ENCODE results near the gene MYO1C.
A peak's percentile ranks its signal among the peaks of the same experiment; 100 is the strongest.
"Not testable (repeated sequence)": the region's sequence is repeated elsewhere in the genome, so short reads cannot be mapped to it uniquely, and the experiment has no call there.

MYO1C gene

DNA sequence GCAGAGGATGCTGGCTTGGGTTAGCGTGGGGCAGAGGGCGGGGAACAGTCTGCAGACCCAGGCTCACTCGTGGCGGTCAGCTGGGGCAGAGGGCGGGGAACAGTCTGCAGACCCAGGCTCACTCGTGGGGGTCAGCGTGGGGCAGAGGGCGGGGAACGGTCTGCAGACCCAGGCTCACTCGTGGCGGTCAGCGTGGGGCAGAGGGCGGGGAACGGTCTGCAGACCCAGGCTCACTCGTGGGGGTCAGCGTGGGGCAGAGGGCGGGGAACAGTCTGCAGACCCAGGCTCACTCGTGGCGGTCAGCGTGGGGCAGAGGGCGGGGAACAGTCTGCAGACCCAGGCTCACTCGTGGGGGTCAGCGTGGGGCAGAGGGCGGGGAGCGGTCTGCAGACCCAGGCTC lies 16.2 kb upstream of the MYO1C start:
- not testable (repeated sequence) for DNase-seq

- DNase-seq, result no peak
These were observed 14.3 kb upstream of the MYO1C start for GRCh38 chr17:1506649-1507267.

DNA sequence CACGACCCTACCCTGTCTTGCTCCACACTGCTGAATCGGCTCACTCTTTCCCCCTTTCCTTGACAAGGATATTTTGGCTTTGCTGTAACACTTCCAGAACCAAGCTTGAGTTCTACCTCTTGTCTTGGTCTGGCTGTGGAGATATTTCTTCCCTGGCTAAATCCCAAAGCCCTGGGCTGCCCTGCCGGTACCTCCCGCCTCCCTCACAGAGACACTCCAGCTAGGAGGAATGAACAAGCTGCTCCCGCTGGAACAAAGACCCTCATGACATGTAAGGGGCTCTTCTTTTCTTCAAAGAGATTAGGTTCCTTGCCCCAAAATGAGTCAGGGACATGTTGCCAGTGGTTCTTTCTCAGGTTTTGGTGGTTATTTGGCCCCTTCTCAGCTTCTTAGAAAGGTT lies 13.1 kb upstream of the MYO1C start:
- DNase-seq, result no peak

DNA sequence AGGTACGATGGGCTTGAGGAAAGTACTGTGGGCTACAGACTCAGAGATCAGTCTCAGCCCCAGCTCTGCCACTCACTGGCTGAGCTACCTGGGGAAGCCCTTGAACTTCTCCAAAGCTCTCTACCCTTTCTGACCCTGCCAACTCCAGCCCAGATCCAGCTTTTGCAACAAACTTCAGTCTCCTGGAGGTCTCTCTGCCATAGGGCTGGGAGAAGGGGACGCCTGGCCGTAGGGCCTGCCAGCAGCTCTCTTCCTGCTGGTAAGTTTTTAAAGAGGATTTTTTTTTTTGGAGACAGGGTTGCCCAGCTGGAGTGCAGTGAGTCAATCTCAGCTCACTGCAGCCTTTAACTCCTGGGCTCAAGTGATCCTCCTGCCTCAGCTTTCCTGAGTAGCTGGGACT lies 12.4 kb upstream of the MYO1C start:
- no peak for DNase-seq

DNA sequence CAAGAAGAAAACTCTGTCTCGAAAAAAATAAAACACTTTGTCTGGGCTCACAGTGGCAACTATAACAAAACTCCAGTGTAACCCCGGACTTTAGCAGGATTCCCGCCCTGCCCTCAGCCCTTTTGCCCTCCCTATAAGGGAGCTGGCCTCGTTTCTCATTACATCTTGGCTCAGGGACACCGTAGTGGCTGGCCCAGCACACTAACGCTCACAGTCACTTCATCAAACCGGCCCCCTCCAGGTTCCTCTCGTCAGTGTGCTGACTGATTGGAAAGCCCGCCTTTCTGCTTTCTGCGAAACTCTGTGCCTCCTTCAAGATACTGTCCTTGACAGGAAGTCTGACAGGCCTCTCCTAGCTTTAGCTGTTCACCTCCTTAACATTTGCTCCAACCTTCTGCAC lies 11.2 kb upstream of the MYO1C start:
- DNase-seq, result no peak

- no peak for DNase-seq
These were observed 6.4 kb upstream of the MYO1C start for GRCh38 chr17:1498869-1499268.

DNA sequence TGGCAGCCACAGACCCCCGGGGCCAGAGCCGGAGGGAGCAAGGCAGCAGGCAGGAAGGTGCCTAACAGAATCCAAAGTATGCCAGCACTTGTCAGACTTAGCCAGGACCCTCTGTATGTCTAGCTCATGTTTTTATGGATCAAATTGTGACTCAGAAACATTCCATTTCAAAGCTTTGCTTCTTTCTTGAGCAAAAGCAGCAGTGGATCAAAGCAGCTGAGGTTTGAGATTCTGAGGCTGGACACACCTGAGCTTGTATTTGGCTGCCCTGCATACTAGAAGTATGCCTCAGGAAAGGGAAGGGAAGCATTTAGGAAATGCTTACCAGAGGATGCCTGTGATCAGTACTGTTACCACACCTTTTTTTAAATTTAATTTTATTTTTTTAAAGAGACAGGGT lies 5.7 kb upstream of the MYO1C start:
- DNase-seq, result no peak

- no peak for DNase-seq
These were observed 5.3 kb upstream of the MYO1C start for GRCh38 chr17:1497831-1498230.

DNA sequence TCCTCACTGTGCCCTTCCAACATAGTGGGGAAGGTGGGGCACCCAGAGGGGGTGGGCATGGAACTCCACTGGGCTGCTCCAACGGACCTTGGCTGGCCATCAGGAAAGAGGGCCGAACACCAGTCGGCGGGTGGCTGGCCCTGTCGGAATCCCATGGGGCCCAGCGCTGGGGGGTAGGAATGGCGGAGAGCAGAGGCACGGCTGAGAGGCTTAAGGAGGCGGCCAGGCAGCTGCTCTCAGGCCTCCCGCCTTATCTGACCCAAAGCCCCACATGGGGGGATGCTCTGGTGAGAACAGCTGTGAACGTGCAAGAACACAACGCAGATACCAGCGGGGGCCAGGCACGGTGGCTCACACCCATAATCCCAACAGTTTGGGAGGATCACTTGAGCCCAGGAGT lies 4.4 kb upstream of the MYO1C start:
- no peak for DNase-seq

- DNase-seq, result no peak
These were observed 2.9 kb upstream of the MYO1C start for GRCh38 chr17:1495265-1495989.

GRCh38 chr17:1494736-1495253 lies 2.3 kb upstream of the MYO1C start:
- DNase-seq, result no peak

DNA sequence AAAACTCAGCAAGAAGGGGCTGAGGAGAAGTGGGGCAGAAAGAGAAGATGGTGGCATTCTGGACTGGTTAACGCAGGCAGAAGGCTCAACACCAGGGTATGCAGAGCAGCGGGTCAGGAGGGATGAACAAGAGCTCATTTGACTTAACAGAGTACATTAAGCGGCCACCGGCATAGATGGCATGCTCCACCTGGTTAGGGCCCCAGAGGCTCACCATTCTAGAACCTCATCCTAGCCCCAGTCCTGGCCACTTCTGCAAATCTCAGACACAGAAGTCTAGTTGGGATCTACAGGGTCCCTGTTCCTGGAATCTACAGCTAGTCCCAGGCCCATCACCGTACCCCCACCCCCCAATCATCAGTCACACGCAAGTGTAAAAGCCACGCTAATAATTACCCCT lies 1.7 kb upstream of the MYO1C start:
- no peak for DNase-seq

GRCh38 chr17:1493291-1493980 lies 950 bp upstream of the MYO1C start:
- DNase-seq, result no peak

DNA sequence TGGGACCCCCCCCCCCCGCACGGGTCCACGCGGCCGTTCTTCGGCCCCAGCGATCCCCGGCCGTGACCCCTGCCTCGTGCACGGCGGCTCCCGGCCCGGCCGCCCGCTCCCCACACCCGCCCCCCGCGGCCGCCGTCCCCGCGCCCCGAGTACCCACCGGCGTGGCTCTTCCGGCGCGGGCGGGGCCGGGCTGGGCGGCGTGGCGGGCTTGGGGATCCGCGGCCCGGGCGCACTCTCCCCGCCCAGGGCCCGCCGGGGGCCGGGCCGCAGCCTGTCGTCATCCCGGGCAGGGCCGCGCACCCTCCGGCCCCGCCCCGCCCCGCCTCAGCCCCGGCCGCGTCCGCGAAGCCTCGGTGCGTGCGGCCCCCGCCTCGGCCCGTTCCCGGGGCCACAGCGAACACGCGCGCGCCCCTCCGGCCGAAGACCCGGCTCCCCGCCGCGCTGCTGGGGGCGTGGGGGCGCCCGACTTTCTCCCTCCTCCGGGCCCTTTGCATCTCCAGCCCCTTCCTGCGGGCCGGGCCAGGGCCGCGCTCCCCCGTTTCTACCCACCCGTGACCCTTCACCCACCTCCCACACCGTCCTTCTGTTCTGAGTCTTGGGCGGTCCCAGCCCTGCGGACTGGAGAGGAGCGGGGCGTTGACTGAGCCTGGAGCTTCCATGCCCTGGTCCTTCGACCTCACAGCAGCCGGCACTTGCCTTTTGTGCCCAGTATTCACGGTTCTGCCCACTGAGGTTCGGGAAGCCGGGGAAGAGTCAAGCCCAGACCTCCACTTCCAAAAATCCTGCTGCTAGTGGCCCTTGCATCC lies 840 bp downstream of the MYO1C start:
- peak in 1 of 2 experiments; percentile 16 for DNase-seq

DNA sequence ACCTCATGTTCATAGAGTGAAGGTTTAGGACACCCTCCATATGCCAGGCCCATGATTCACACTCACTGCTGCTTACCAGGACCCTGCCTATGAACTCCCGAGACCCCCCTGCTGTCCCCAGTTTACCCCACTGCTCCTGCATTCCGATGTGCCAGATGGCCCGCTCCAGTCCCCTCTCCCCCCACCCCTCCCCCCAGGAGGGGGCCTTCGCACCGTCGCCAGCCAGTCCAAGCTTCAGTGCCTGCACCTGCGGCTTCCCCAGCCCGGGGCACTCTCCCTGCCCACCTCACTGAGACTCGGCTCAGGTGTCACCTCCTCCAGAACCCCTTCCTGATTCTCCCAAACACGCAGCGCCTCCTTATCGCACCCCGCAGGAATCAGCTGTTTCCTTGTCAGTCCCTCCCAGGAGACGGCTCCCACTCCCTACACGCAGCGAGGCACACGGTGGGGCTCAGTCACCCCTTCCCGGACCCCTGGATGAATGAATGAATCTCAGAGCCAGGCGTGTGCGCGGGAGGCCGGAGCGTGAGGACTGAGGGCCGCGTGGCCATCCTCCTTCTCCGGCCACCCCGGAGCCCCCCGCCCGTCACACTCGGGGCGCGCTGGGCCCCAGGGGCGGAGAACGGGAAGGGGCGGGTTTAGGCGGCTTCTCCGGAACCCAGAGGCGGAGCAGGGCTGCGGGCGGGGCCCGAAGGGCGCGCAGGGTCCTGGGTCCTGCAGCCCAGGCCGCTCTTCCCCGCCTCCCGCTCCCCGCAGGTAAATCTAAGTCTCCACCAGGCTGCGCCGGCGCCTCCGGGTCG lies 1.6 kb downstream of the MYO1C start:
- peak; percentile 4 to 36 for DNase-seq

DNA sequence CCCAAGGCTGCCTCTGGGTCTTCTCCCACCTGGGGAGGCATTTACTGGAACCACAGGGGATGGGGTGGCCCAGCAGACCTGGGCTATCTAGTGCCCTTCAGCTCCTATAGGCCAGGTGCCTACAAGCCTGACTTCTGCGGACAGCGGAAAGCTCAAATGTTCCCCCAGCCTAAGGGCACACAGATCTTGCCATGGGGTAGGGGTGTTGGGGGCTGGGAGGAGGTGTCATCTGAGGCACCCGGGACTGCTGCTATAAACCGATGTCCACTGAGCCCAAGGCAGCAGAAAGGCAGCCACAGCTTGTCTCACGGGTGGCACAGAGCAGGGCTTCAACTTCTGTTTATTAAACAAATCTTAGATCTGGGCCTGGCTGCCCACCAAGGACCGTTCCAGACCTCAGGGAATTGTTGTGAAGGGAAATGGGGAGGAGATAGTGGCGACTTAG lies 3.6 kb downstream of the MYO1C start:
- DNase-seq, result no peak

GRCh38 chr17:1487939-1488825 lies 4.3 kb downstream of the MYO1C start:
- peak; percentile 5 to 40 for DNase-seq

DNA sequence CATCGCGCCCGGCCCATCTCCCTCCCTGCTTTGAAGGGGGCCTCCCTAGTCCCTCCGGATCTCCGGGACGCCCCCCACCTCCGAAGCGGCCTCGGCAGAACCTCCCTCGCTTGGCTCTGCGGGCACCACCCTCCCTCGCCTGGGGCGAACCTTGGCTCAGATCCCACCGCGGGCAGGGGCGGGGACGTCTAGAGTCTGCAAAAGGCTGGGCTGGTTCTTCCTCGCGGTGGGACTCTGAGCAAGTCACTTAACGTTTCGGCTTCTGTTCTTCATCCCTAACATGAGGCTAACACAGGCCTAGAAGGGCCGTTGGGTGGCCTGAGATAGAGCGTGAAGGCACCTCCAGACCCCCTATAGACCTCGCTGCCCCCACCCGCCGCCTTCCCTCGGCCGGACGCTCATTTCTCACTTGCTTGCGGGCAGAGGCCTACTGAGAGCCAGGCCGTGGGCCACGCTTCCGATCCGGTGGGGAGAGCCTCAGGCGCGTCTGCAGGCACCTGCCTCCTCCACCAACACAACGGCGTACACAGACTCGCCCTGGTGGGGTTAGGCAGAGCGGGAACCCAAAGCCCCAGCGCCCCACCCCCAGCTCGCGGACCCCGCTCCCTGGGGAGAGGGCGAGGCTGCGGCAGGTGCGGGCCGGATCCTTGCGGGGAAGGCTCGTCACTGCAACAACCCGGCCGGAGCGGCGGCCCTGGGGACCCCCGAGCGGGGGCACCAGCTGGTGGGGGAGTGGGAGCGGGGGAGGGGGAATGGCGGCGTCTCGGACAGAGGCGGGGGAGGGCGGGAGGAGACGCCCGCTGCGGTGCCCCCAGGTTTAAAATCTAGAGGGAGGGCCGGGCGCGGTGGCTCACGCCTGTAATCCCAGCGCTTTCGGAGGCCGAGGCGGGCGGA lies 5.4 kb downstream of the MYO1C start:
- DNase-seq, result no peak

DNA sequence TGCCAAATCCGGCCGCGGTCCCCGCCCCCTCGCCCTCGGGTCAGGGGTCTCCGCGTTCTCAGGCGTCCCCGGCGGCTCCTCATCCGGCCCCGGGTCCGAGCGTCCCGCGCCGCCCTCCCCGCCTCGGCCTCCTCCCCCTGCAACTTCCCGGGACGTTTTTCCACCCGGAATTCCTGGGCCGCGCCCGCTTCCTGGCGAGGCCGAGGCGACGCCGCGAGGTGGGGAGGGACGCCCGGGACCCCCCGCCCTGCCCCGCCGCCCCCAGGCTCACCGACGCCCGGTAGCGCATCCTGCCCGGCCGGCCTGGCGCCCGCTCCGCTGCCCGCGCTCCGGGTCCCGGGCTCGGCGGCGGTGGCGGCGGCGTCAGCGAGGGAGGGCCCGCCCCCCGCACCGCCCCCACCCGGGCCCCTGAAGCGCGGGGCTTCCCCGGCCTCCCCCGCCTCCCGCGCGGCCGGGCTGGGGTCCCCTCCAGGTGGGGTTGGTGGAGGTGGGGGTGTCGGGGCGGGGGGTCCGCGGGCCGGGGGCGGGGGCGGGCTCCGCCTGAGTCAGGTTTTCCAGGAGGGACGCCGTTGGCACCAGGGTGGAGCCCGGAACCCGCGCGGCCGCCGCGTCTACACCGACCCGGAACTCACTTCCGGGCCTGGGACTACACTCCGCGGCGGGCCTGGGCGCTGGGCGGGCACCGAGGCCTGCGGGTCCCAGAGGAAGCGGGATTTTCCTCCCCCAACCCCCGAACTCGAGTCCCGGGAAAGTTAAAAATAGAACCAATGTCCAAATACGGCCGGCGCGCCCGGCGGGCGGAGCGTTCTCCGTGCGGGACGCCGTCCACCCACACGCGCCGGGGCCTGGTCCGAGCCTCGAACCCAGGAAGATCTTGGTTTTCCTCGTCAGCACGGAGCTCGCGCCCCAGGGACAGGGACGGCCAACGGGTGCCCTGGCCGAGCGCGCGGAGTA lies 6.8 kb downstream of the MYO1C start:
- peak in 1 of 2 experiments; percentile 2 for DNase-seq

All from NCI-H2081 (cell line).